ENCODE measurements around the gene TLE1. TPM values are rescaled to one million over a fixed set of nuclear protein-coding genes. Genes with fewer than 3 reads are reported as not detected.
A peak's percentile ranks its signal among the peaks of the same experiment; 100 is the strongest.

Gene TLE1
- total RNA-seq, 1 donor from 2014 or later: 40.0 TPM

- peaks cover 1% of the 10 kb centered on the region for H3K36me3 ChIP-seq (ENCODE audit: control insufficient read depth, insufficient read depth, low read length)
- FAIRE-seq (no peak), DNase-seq (ENCODE audit: low read depth) (peak; percentile 20)
- TF ChIP-seq, protein P1, sequence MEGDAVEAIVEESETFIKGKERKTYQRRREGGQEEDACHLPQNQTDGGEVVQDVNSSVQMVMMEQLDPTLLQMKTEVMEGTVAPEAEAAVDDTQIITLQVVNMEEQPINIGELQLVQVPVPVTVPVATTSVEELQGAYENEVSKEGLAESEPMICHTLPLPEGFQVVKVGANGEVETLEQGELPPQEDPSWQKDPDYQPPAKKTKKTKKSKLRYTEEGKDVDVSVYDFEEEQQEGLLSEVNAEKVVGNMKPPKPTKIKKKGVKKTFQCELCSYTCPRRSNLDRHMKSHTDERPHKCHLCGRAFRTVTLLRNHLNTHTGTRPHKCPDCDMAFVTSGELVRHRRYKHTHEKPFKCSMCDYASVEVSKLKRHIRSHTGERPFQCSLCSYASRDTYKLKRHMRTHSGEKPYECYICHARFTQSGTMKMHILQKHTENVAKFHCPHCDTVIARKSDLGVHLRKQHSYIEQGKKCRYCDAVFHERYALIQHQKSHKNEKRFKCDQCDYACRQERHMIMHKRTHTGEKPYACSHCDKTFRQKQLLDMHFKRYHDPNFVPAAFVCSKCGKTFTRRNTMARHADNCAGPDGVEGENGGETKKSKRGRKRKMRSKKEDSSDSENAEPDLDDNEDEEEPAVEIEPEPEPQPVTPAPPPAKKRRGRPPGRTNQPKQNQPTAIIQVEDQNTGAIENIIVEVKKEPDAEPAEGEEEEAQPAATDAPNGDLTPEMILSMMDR (IDR thresholded peaks at IDR 0.05; ENCODE audit: insufficient read depth, low read length, severe bottlenecking): no peak
- H3K4me3 ChIP-seq (ENCODE audit: low read depth, low read length): no peak overlapping the region
- no peaks in the 10 kb centered on the region for H3K27me3 ChIP-seq (ENCODE audit: control insufficient read depth, insufficient read depth, low read length)
These were observed 56.7 kb downstream of the TLE1 start for GRCh38 chr9:81632599-81632998.

DNA sequence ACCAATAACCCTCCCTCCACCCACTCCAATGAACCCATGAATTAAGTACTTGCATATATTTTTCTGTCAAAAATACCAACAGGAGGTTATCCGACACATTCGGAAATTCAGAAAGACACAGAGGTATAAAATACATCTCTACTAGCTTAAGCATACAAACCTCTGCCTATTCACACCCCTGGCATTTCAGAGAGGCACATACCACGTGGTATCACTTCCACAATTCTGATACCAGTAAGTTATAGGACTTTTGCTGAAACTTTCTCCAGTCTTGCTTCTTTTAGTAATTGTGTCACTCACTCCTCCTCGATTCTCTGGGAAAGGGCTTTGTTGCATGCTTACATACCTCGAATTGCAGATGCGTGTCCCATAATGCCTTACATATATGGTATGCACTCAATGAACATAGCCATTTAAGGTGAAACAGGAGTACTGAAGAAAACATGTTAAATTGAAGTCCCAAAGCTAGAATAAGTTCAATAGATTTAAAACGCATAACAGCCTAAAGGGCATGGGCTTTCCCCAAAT is 58.1 kb downstream of the TLE1 start:
- H3K4me3 ChIP-seq (ENCODE audit: low read depth, low read length): no peak overlapping the region
- no peak for DNase-seq (ENCODE audit: low read depth)
- TF ChIP-seq, protein P1 (IDR thresholded peaks at IDR 0.05; ENCODE audit: insufficient read depth, low read length, severe bottlenecking): no peak
- no peaks in the 10 kb centered on the region for H3K27me3 ChIP-seq (ENCODE audit: control insufficient read depth, insufficient read depth, low read length)
- no peak for FAIRE-seq
- peaks cover 1% of the 10 kb centered on the region for H3K36me3 ChIP-seq (ENCODE audit: control insufficient read depth, insufficient read depth, low read length)

- peak; percentile 29 for DNase-seq (ENCODE audit: low read depth)
- TF ChIP-seq, protein P1 (IDR thresholded peaks at IDR 0.05; ENCODE audit: insufficient read depth, low read length, severe bottlenecking): no peak
- peaks cover 1% of the 10 kb centered on the region for H3K36me3 ChIP-seq (ENCODE audit: control insufficient read depth, insufficient read depth, low read length)
- no peaks in the 10 kb centered on the region for H3K27me3 ChIP-seq (ENCODE audit: control insufficient read depth, insufficient read depth, low read length)
- no peak overlapping the region for H3K4me3 ChIP-seq (ENCODE audit: low read depth, low read length)
- FAIRE-seq: no peak
These were observed 59.9 kb downstream of the TLE1 start for GRCh38 chr9:81629440-81629839.

GRCh38 chr9:81628897-81629296 is 60.5 kb downstream of the TLE1 start:
- DNase-seq (ENCODE audit: low read depth) (peak; percentile 67), FAIRE-seq (no peak)

GRCh38 chr9:81627481-81627880 is 61.9 kb downstream of the TLE1 start:
- Histone ChIP-seq H3K4me3 (ENCODE audit: low read depth, low read length) (no peak overlapping the region), H3K27me3 (ENCODE audit: control insufficient read depth, insufficient read depth, low read length) (no peaks in the 10 kb centered on the region), H3K36me3 (ENCODE audit: control insufficient read depth, insufficient read depth, low read length) (peaks cover 1% of the 10 kb centered on the region)
- TF ChIP-seq, protein P1 (IDR thresholded peaks at IDR 0.05; ENCODE audit: insufficient read depth, low read length, severe bottlenecking): no peak
- DNase-seq (ENCODE audit: low read depth): peak; percentile 69
- FAIRE-seq: no peak

More at GRCh38 chr9:81628897-81629296, 60.5 kb downstream of the TLE1 start:
- TF ChIP-seq, protein P1 (IDR thresholded peaks at IDR 0.05; ENCODE audit: insufficient read depth, low read length, severe bottlenecking): no peak
- no peaks in the 10 kb centered on the region for H3K27me3 ChIP-seq (ENCODE audit: control insufficient read depth, insufficient read depth, low read length)
- no peak overlapping the region for H3K4me3 ChIP-seq (ENCODE audit: low read depth, low read length)
- H3K36me3 ChIP-seq (ENCODE audit: control insufficient read depth, insufficient read depth, low read length): peaks cover 1% of the 10 kb centered on the region

DNA sequence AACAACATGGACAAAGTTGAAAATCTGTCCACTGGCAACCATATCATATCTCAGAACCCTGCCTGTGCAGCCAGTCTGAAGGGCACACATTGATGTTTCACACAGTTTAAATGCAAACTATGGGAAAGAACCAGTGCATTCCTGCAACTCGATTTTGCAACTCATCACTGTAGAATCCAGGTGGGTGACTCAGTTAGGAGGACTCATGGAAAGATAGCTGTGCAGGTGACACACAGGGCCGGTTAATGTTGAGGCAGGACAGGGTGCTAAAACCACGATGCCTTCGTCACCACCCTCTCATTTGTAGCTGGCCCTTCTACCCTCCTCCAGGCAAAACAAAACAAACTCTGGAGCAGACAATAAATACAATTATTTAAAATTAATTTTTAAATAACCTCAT is 62.8 kb downstream of the TLE1 start:
- Histone ChIP-seq H3K36me3 (ENCODE audit: control insufficient read depth, insufficient read depth, low read length) (peaks cover 1% of the 10 kb centered on the region), H3K27me3 (ENCODE audit: control insufficient read depth, insufficient read depth, low read length) (no peaks in the 10 kb centered on the region), H3K4me3 (ENCODE audit: low read depth, low read length) (no peak overlapping the region)
- DNase-seq (ENCODE audit: low read depth): peak; percentile 97
- TF ChIP-seq, protein P1 (IDR thresholded peaks at IDR 0.05; ENCODE audit: insufficient read depth, low read length, severe bottlenecking): no peak
- FAIRE-seq: no peak
